Activated T-cell treated with anti-CD3 and anti-CD28 coated beads, Interleukin-2, amount 50 U/mL, for 72 hours (primary cell): ENCODE data around the gene ACVR1. TPM values are rescaled to one million over a fixed set of nuclear protein-coding genes. Genes with fewer than 3 reads are reported as not detected.
"Not testable (repeated sequence)": the region's sequence is repeated elsewhere in the genome, so short reads cannot be mapped to it uniquely, and the experiment has no call there.

Experiments used
- ATAC-seq, 2 donors: fragments of 150-1000 bp; cut with Tn5 transposase; replicated peaks in 1 of 2; 2 replicates each; pipeline ENCODE4 v1.10.0; 2021; ENCODE audit warnings: moderate library complexity in 2 of 2, mild to moderate bottlenecking in 1 of 2
- DNase-seq, 2 donors: peaks; one replicate each; pipeline ENCODE4 v3.0.0; 2021 to 2022; ENCODE audit warnings: mixed read lengths in 1 of 2
- H3K27ac Mint-ChIP-seq: one replicate; pipeline ENCODE4 v1.8.0; 2022; ENCODE audit warnings: mild to moderate bottlenecking, moderate library complexity, mixed read lengths
- H3K27me3 Mint-ChIP-seq: one replicate; pipeline ENCODE4 v1.8.0; 2022; ENCODE audit warnings: low read depth, mixed read lengths
- H3K36me3 Mint-ChIP-seq, 2 donors: one replicate each; pipeline ENCODE4 v1.8.0; 2022; ENCODE audit warnings: mixed read lengths in 2 of 2, mild to moderate bottlenecking in 1 of 2; ENCODE audit not compliant: insufficient read depth in 2 of 2
- H3K4me1 Mint-ChIP-seq: one replicate; pipeline ENCODE4 v1.8.0; 2022; ENCODE audit warnings: low read depth, mixed read lengths
- H3K4me3 Mint-ChIP-seq, 2 donors: one replicate each; pipeline ENCODE4 v1.8.0; 2022; ENCODE audit warnings: mild to moderate bottlenecking in 2 of 2, mixed read lengths in 2 of 2, moderate library complexity in 2 of 2
- H3K9me3 Mint-ChIP-seq, 2 donors: one replicate each; pipeline ENCODE4 v1.8.0; 2022; ENCODE audit warnings: mixed read lengths in 2 of 2
- total RNA-seq, 2 donors: library from RNA; stranded (reverse); gene quantifications; one replicate each; pipeline ENCODE4 v1.2.3, GENCODE V29; 2022

Gene ACVR1
- total RNA-seq, 2 donors from 2014 or later = 28.3 to 29.7 TPM

DNA sequence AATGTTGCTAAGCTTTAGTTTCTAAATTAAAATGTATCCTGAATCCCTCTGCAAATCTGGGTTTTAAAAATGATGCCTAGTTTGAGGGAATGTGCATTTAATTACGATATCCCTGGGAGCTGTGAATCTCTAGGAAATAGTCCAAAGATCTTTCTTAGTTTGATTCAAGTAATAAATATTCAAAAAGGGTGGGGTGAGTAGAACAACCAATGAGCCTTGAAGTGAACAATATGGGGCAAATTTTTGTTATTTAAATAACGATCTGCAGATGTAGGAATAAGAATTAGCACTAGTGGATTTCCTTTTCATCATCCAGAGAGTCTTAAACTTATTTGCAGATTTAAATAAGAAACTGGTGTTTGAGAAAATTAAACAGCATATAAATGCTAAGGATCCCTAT, 106.3 kb downstream of the ACVR1 start:
- Mint-ChIP-seq H3K9me3 (no peaks in the 10 kb centered on the region), H3K36me3 (peaks cover 11 to 35% of the 10 kb centered on the region in 2 donors), H3K4me1 (no peaks in the 10 kb centered on the region), H3K27ac (peak overlapping the region; percentile 57), H3K4me3 (no peak overlapping the region), H3K27me3 (no peaks in the 10 kb centered on the region)
- DNase-seq (no peak), ATAC-seq (no peak)

- ATAC-seq (no peak), DNase-seq (no peak)
- Mint-ChIP-seq H3K9me3 (peaks cover 0 to 2% of the 10 kb centered on the region in 2 donors), H3K27me3 (no peaks in the 10 kb centered on the region), H3K36me3 (peaks cover 22 to 50% of the 10 kb centered on the region in 2 donors), H3K4me3 (no peak overlapping the region), H3K4me1 (no peaks in the 10 kb centered on the region), H3K27ac (no peak overlapping the region)
These were observed 111.7 kb downstream of the ACVR1 start for GRCh38 chr2:157764386-157764785.

GRCh38 chr2:157761520-157761919, 114.6 kb downstream of the ACVR1 start:
- DNase-seq (no peak), ATAC-seq (no peak)
- no peak overlapping the region for H3K27ac Mint-ChIP-seq
- H3K4me1 Mint-ChIP-seq = no peaks in the 10 kb centered on the region
- no peaks in the 10 kb centered on the region for H3K27me3 Mint-ChIP-seq
- peaks cover 37 to 55% of the 10 kb centered on the region in 2 donors for H3K36me3 Mint-ChIP-seq
- peaks cover 3 to 13% of the 10 kb centered on the region in 2 donors for H3K9me3 Mint-ChIP-seq
- H3K4me3 Mint-ChIP-seq = no peak overlapping the region

DNA sequence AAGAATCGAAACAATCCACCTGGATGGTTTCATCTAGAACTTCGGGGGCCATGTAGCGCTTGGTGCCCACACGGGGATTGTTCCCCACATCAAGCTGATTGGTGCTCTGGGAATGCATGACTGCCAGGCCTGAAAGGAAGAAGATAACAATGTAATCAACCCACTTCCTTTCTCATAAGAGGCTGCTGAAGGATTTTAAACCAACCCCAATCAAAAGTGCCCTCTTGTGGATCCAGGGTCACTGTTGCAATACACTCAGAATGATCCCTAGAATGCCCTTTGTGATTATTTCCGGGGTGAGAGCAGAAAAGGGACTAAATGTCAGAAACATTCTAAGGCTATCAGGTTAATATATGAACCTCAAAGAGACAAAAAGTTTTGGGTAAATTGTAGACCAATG, 115.2 kb downstream of the ACVR1 start:
- Mint-ChIP-seq H3K27me3 (no peaks in the 10 kb centered on the region), H3K36me3 (peaks cover 42 to 58% of the 10 kb centered on the region in 2 donors), H3K9me3 (peaks cover 4 to 16% of the 10 kb centered on the region in 2 donors), H3K4me1 (no peaks in the 10 kb centered on the region), H3K27ac (no peak overlapping the region), H3K4me3 (no peak overlapping the region)
- no peak for DNase-seq
- ATAC-seq = no peak

GRCh38 chr2:157759855-157760254, 116.3 kb downstream of the ACVR1 start:
- H3K36me3 Mint-ChIP-seq = peaks cover 48 to 60% of the 10 kb centered on the region in 2 donors
- peak overlapping the region; percentile 17 for H3K27ac Mint-ChIP-seq
- no peak for ATAC-seq
- no peaks in the 10 kb centered on the region for H3K27me3 Mint-ChIP-seq
- peaks cover 5 to 16% of the 10 kb centered on the region in 2 donors for H3K9me3 Mint-ChIP-seq
- no peaks in the 10 kb centered on the region for H3K4me1 Mint-ChIP-seq
- no peak for DNase-seq
- H3K4me3 Mint-ChIP-seq = no peak overlapping the region

- peaks cover 5 to 16% of the 10 kb centered on the region in 2 donors for H3K9me3 Mint-ChIP-seq
- H3K4me1 Mint-ChIP-seq = no peaks in the 10 kb centered on the region
- peak overlapping the region; percentile 26 for H3K27ac Mint-ChIP-seq
- peaks cover 50 to 67% of the 10 kb centered on the region in 2 donors for H3K36me3 Mint-ChIP-seq
- H3K4me3 Mint-ChIP-seq = no peak overlapping the region
- DNase-seq = no peak
- no peaks in the 10 kb centered on the region for H3K27me3 Mint-ChIP-seq
- no peak for ATAC-seq
These were observed 117.5 kb downstream of the ACVR1 start for GRCh38 chr2:157758586-157758985.

GRCh38 chr2:157757500-157757899, 118.6 kb downstream of the ACVR1 start:
- Mint-ChIP-seq H3K4me1 (no peaks in the 10 kb centered on the region), H3K27me3 (no peaks in the 10 kb centered on the region), H3K9me3 (peaks cover 5 to 16% of the 10 kb centered on the region in 2 donors), H3K4me3 (no peak overlapping the region), H3K36me3 (peaks cover 51 to 61% of the 10 kb centered on the region in 2 donors), H3K27ac (peak overlapping the region; percentile 20)
- no peak for ATAC-seq
- no peak for DNase-seq

DNA sequence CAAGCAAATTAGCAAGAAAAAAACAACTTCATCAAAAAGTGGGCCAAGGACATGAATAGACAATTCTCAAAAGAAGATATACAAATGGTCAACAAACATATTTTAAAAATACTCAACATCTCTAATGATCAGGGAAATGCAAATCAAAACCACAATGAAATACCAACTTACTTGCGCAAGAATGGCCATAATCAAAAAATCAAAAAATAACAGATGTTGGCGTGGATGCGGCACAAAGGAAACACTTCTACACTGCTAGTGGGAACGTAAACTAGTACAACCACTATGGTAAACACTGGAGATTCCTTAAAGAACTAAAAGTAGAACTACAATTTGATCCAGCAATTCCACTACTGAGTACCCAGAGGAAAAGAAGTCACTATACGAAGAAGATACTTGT, 119.7 kb downstream of the ACVR1 start:
- Mint-ChIP-seq H3K36me3 (peaks cover 48 to 58% of the 10 kb centered on the region in 2 donors), H3K9me3 (peaks cover 5 to 16% of the 10 kb centered on the region in 2 donors)
- H3K27ac Mint-ChIP-seq, DNase-seq, H3K4me1 Mint-ChIP-seq, ATAC-seq, H3K27me3 Mint-ChIP-seq, H3K4me3 Mint-ChIP-seq: not testable (repeated sequence)

DNA sequence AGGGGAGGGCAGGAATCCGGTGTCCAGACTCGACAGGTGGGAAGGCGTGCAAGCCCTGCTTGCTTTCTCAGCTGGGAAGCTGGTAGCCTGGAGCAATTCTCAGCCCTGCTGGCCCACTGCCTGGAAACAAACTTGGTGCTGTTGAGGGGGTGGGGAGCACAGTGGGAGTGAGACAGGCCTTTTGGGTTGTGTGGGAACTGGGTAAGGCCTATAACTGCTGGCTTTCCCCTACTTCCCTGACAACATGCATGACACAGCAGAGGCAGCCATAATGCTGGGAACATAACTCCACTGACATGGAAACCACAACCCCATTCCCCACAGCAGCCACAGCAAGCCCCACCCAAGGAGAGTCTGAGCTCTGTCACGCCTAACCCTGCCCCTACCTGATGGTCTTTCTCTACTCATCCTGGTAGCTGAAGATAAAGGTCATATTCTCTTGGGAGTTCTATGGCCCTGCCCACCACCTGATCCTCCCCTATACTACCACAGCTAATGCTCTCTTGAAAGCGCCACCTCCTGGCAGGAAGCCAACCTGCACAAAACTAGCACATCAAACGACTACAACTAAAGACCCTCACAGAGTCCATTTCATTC, 124.6 kb downstream of the ACVR1 start:
- H3K27me3 Mint-ChIP-seq = no peaks in the 10 kb centered on the region
- H3K4me3 Mint-ChIP-seq = no peak overlapping the region
- H3K4me1 Mint-ChIP-seq = peaks cover 34% of the 10 kb centered on the region
- H3K9me3 Mint-ChIP-seq = peaks cover 2 to 4% of the 10 kb centered on the region in 2 donors
- no peak overlapping the region for H3K27ac Mint-ChIP-seq
- H3K36me3 Mint-ChIP-seq = peaks cover 23 to 35% of the 10 kb centered on the region in 2 donors
- DNase-seq = peak in 1 of 2 donors; percentile 33
- peak in 1 of 2 donors; percentile 25 for ATAC-seq

DNA sequence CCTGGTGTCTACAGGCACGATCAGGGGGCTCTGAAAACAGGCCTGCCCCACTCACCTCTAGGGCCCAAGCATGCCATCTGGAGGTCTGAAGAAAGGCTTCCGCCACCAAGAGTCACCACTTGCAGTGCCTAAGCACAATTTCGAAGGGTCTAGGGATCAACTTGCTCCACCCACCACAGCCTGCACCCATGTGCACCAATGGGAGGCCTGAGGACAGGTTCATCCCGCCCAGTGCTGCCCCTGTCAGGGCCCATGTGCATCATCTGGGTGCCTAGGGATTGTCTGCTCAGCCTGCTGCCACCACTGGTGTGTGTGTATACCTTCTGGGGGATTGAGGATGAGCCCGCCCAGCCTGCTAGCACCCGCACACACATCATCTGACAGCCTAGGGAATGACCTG, 126.4 kb downstream of the ACVR1 start:
- DNase-seq (no peak), ATAC-seq (peak in 1 of 2 donors; percentile 21)
- Mint-ChIP-seq H3K9me3 (no peaks in the 10 kb centered on the region), H3K4me3 (no peak overlapping the region), H3K36me3 (peaks cover 9 to 25% of the 10 kb centered on the region in 2 donors), H3K27ac (no peak overlapping the region), H3K4me1 (peaks cover 34% of the 10 kb centered on the region), H3K27me3 (no peaks in the 10 kb centered on the region)

DNA sequence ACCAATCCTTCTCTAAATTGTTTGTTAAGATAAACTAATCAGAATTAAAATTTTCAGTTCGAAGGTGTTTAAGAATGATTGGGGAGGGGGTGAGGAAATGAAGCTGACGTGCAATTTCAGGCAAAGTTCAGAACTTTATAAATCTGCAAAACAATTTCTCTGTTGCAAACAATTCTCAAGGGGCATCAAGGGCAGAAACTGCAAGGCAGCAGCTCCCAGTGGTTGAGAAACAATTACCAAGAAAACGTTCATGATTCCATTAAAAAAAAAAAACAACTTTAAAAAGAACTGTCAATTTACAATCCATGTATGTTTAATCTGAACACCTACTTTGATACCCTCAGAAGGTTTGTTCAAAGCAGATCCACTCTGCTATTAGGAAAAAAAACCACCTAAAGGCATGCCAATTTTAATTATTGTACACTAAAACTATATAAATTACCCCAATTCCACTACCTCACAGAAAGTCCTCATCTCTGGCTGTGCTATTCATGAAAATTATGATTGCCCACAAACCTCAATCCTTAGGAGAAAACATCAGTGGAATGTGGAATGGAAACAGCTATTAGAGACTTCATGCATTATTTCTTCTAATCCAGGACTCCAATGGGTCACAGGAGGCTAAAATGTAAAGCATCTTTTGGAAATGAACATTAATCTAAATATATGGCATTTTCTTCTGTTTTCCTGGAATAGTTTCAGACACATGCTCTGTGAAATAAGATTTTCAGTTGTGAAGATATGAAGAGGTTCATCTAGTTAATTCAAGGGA, 127.6 kb downstream of the ACVR1 start:
- Mint-ChIP-seq H3K27ac (peak overlapping the region; percentile 54), H3K27me3 (no peaks in the 10 kb centered on the region), H3K4me1 (peaks cover 44% of the 10 kb centered on the region), H3K4me3 (no peak overlapping the region), H3K36me3 (peaks cover 7 to 20% of the 10 kb centered on the region in 2 donors), H3K9me3 (no peaks in the 10 kb centered on the region)
- DNase-seq (no peak), ATAC-seq (no peak)

GRCh38 chr2:157747695-157748370, 128.3 kb downstream of the ACVR1 start:
- Mint-ChIP-seq H3K36me3 (peaks cover 5 to 25% of the 10 kb centered on the region in 2 donors), H3K9me3 (no peaks in the 10 kb centered on the region), H3K4me1 (peaks cover 51% of the 10 kb centered on the region), H3K27ac (peak overlapping the region; percentile 54), H3K27me3 (no peaks in the 10 kb centered on the region), H3K4me3 (no peak overlapping the region)
- ATAC-seq (peak; percentile 27 to 58), DNase-seq (no peak)

GRCh38 chr2:157747280-157747679, 128.8 kb downstream of the ACVR1 start:
- DNase-seq = no peak
- Mint-ChIP-seq H3K4me1 (peaks cover 54% of the 10 kb centered on the region), H3K36me3 (peaks cover 5 to 24% of the 10 kb centered on the region in 2 donors), H3K27ac (peak overlapping the region; percentile 17), H3K4me3 (no peak overlapping the region), H3K9me3 (no peaks in the 10 kb centered on the region), H3K27me3 (no peaks in the 10 kb centered on the region)
- ATAC-seq = no peak
